HPDE6-E6E7 (cell line): ENCODE results near the gene CHN2.

Source experiments
- DNase-seq: peaks from one replicate; pipeline ENCODE4 v3.0.0; 2011; ENCODE audit warnings: missing footprints; ENCODE audit errors: extremely low spot score

CHN2 gene

GRCh38 chr7:29224726-29225125, 30.2 kb downstream of the CHN2 start:
- peak; percentile 7 for DNase-seq

- no peak for DNase-seq
Observed at GRCh38 chr7:29228289-29229011, 33.9 kb downstream of the CHN2 start.

GRCh38 chr7:29229066-29229465, 34.5 kb downstream of the CHN2 start:
- DNase-seq = no peak

GRCh38 chr7:29229946-29230345, 35.4 kb downstream of the CHN2 start:
- DNase-seq = no peak

GRCh38 chr7:29230871-29231345, 36.3 kb downstream of the CHN2 start:
- no peak for DNase-seq

- DNase-seq = no peak
Observed at GRCh38 chr7:29231671-29232232, 37.2 kb downstream of the CHN2 start.

- no peak for DNase-seq
Observed at GRCh38 chr7:29234438-29234837, 39.9 kb downstream of the CHN2 start.

GRCh38 chr7:29236071-29236580, 41.6 kb downstream of the CHN2 start:
- no peak for DNase-seq

- DNase-seq = no peak
Observed at GRCh38 chr7:29236649-29237048, 42.1 kb downstream of the CHN2 start.

- no peak for DNase-seq
Observed at GRCh38 chr7:29237489-29237888, 42.9 kb downstream of the CHN2 start.

- DNase-seq = peak; percentile 39
Observed at GRCh38 chr7:29239638-29240037, 45.1 kb downstream of the CHN2 start.

- no peak for DNase-seq
Observed at GRCh38 chr7:29242265-29242664, 47.7 kb downstream of the CHN2 start.

- no peak for DNase-seq
Observed at GRCh38 chr7:29243910-29244655, 49.5 kb downstream of the CHN2 start.

- no peak for DNase-seq
Observed at GRCh38 chr7:29247224-29247962, 52.8 kb downstream of the CHN2 start.

GRCh38 chr7:29247963-29248236, 53.3 kb downstream of the CHN2 start:
- DNase-seq = no peak

GRCh38 chr7:29248713-29249382, 54.3 kb downstream of the CHN2 start:
- DNase-seq = no peak

- no peak for DNase-seq
Observed at GRCh38 chr7:29249383-29249750, 54.8 kb downstream of the CHN2 start.

- DNase-seq = no peak
Observed at GRCh38 chr7:29249860-29250259, 55.3 kb downstream of the CHN2 start.

- no peak for DNase-seq
Observed at GRCh38 chr7:29253225-29253624, 58.6 kb downstream of the CHN2 start.

- DNase-seq = no peak
Observed at GRCh38 chr7:29254591-29254990, 60.0 kb downstream of the CHN2 start.

GRCh38 chr7:29255199-29255878, 60.8 kb downstream of the CHN2 start:
- DNase-seq = no peak
